HL-60 (cell line): ENCODE results near the gene SARDH.

Experiments
- DNase-seq, 2 experiments: peaks; one replicate each; pipeline ENCODE4 v3.0.0-alpha.2; 2010 to 2020; ENCODE audit warnings: low read depth in 1 of 2, low spot score in 1 of 2
- H3K27ac ChIP-seq: fragments of 250-450 bp; sonication (Bioruptor Pico); replicated peaks from 2 replicates; pipeline ENCODE4 v1.5.1; 2020; ENCODE audit warnings: mild to moderate bottlenecking, moderate library complexity
- H3K27me3 ChIP-seq: fragments of 250-450 bp; sonication (Bioruptor Pico); 2 replicates; pipeline ENCODE4 v1.5.1; 2021; ENCODE audit warnings: mild to moderate bottlenecking, moderate library complexity; ENCODE audit not compliant: insufficient read depth, poor library complexity, severe bottlenecking
- H3K4me3 ChIP-seq: replicated peaks from 2 replicates; pipeline ENCODE4 v1.5.1; 2011; ENCODE audit warnings: mild to moderate bottlenecking, control low read depth, low read length; ENCODE audit not compliant: insufficient read depth
- CTCF ChIP-seq: IDR thresholded peaks from one replicate; pipeline ENCODE4 v1.5.1; 2011; ENCODE audit warnings: low read length, control low read depth, inconsistent platforms; ENCODE audit not compliant: insufficient read depth
- GABPA ChIP-seq: IDR thresholded peaks from 2 replicates; pipeline ENCODE4 v1.6.1; 2012; ENCODE audit warnings: low read depth
- POLR2AphosphoS5 ChIP-seq: IDR thresholded peaks from 2 replicates; pipeline ENCODE4 v1.6.1; 2012; ENCODE audit warnings: low read depth
- REST ChIP-seq: IDR thresholded peaks from 2 replicates; pipeline ENCODE4 v1.6.1; 2012; ENCODE audit warnings: low read depth; ENCODE audit not compliant: insufficient replicate concordance
- SPI1 ChIP-seq: IDR thresholded peaks from 2 replicates; pipeline ENCODE4 v1.6.1; 2012; ENCODE audit warnings: low read depth, mild to moderate bottlenecking, borderline replicate concordance

SARDH gene

GRCh38 chr9:133640580-133641395 is 97.4 kb downstream of the SARDH start:
- H3K27ac ChIP-seq, result no peak overlapping the region
- DNase-seq, result no peak
- no peaks in the 10 kb centered on the region for H3K27me3 ChIP-seq
- TF ChIP-seq POLR2AphosphoS5 (no peak), CTCF (no peak), GABPA (no peak), SPI1 (no peak), REST (no peak)
- no peak overlapping the region for H3K4me3 ChIP-seq

DNA sequence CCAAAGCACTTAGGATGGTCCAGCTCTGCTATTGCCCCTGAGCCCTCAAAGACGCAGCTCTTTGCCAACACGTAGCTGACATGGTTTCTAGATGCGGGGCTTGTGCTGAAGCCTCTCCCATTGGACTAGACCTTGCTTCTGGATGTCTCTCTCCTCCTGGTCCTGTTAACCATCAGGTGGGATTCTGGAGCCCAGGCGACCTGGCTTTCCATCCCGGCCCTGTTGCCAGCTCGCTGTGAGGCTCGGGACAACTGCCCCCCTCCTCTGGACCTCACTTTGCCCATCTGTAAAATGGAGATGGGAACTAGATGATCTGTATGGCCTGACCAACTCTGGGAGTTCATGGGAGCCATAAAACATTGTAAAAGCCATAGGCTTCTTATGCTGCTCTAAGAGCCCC is 98.0 kb downstream of the SARDH start:
- no peak overlapping the region for H3K4me3 ChIP-seq
- DNase-seq, result no peak
- no peak for TF ChIP-seq CTCF
- TF ChIP-seq GABPA, result no peak
- no peak for TF ChIP-seq POLR2AphosphoS5
- TF ChIP-seq SPI1, result no peak
- no peaks in the 10 kb centered on the region for H3K27me3 ChIP-seq
- no peak overlapping the region for H3K27ac ChIP-seq

GRCh38 chr9:133639613-133640012 is 98.5 kb downstream of the SARDH start:
- DNase-seq, result no peak
- no peak overlapping the region for H3K27ac ChIP-seq
- no peak overlapping the region for H3K4me3 ChIP-seq
- no peak for TF ChIP-seq REST
- TF ChIP-seq SPI1, result no peak
- no peak for TF ChIP-seq POLR2AphosphoS5
- no peak for TF ChIP-seq CTCF
- TF ChIP-seq GABPA, result no peak
- H3K27me3 ChIP-seq, result no peaks in the 10 kb centered on the region

DNA sequence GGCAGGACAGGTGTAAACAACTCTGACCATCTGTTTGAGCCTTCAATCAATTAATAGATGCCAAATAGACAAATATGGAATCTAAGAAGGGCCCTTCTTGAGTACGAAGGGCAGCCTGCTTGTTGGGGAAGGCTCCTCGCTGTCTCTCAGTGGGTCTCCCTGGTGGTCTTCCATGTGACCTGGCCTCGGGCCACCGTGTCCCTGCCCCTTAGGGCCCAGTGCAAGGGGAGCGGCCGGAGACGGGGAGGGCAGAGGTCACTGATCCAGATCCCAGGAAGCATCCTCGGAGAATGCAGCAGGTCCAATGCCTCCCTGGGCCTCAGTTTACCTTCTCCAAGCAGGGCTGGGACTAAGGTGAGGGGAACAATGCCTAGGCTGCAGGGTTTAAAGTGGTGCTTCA is 99.4 kb downstream of the SARDH start:
- no peak for DNase-seq
- Histone ChIP-seq H3K4me3 (no peak overlapping the region), H3K27me3 (no peaks in the 10 kb centered on the region), H3K27ac (no peak overlapping the region)
- TF ChIP-seq REST, result no peak
- TF ChIP-seq CTCF, result no peak
- no peak for TF ChIP-seq SPI1
- TF ChIP-seq GABPA, result no peak
- TF ChIP-seq POLR2AphosphoS5, result no peak
